IPS DF 4.7 (cell line): ENCODE measurements around the gene NEK9.
"Not testable (repeated sequence)": the region's sequence is repeated elsewhere in the genome, so short reads cannot be mapped to it uniquely, and the experiment has no call there.

Experiments used
- DNase-seq: peaks from one replicate; pipeline ENCODE4 v3.0.0-alpha.2; 2013; ENCODE audit warnings: low spot score; ENCODE audit errors: extremely low read depth

NEK9 gene

GRCh38 chr14:75107186-75107585 lies 19.7 kb downstream of the NEK9 start:
- no peak for DNase-seq

GRCh38 chr14:75101491-75101890 lies 25.4 kb downstream of the NEK9 start:
- DNase-seq = no peak

DNA sequence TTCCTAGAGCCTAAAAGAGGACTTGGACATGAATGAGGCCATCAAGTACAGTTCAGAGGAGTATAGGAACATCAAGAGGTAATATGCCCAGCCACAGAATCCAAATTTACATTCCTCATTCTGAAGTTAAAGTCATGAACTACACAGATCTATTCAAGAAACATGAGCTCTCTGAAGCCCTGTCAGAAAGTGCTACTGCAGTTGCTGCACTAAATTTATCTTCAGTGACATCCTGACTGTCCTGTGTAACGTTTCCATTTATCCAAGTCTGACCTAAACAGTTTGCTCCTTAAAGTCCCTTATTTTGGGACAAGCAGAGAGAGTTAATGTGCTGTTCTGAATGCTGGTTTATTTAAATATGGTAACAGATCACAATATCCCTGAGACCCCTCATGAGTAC lies 28.2 kb downstream of the NEK9 start:
- DNase-seq = no peak

DNA sequence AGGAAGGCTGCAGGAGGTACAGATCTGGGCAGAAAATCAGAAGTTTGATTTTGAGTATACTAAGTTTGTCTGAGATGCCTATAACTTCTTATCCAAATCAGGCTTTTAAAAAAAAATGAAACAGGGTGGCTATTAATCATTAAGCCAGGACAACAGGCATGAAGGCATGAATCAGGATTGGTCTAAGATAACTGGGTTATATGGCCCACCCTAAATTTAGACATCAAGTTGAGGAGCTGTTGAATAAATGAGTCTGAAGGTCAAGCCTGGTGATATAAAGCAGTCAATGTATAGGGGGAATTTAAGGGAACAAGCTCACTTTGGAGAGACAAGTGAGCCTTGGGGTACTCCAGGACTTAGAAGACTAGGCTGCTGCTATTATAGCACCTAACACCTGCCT lies 28.6 kb downstream of the NEK9 start:
- no peak for DNase-seq

GRCh38 chr14:75096959-75097358 lies 29.9 kb downstream of the NEK9 start:
- DNase-seq = no peak

GRCh38 chr14:75095690-75096089 lies 31.2 kb downstream of the NEK9 start:
- no peak for DNase-seq

DNA sequence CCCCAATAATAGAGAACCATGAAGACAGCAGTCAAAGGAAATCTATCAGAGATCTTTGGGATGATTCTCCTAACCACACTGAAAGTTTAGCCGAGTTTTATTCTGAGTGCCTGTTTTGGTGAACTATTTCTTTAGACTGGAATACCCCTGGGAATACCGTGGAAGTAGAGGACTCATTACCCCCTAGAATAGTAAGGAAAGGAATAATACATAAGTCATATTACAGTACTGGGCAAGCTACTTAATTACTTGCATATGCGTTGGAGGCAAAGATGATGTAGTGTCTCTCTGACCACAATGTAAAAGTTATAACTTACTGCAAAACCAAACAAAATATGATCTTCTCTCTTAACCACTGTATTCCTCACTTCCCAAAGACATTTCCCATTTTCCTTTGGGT lies 32.0 kb downstream of the NEK9 start:
- no peak for DNase-seq

- DNase-seq = no peak
Observed at GRCh38 chr14:75092698-75093097, 34.1 kb downstream of the NEK9 start.

DNA sequence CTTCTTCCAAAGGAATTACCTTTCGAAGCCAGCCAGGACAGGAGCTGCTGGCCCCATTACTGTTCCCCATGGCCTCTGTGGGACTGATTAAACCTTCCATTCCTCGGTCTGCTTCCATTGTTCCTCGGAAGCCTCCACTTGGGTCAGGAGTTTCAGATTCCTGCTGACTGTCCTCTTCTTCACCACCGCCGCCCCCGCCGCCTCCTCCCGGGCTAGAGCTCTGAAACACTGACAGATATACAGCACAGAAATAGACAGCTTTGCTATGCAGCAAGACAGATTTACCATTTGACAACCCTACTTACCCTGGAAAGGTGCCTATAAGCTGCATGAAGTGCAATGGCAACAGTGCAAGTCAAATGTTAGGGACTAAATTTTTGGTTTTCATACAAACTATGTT lies 35.6 kb downstream of the NEK9 start:
- no peak for DNase-seq

DNA sequence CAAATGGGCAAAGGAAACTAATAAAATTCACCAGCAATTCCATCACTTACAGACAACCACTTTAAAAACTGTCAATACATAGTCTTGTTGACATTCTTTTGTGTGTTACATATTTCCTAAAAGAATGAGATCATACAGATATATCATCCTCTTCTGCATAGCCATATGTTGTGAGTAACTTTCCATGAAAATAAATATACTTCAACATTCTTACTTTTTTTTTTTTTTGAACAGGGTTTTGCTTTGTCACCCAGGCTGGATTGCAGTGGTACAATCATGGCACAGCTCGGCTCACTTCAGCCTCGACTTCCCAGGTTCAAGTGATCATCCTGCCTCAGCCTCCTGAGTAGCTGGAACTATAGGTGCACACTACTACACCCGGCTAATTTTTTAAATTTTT lies 36.5 kb downstream of the NEK9 start:
- DNase-seq = no peak

GRCh38 chr14:75088566-75089373 lies 38.1 kb downstream of the NEK9 start:
- no peak for DNase-seq

DNA sequence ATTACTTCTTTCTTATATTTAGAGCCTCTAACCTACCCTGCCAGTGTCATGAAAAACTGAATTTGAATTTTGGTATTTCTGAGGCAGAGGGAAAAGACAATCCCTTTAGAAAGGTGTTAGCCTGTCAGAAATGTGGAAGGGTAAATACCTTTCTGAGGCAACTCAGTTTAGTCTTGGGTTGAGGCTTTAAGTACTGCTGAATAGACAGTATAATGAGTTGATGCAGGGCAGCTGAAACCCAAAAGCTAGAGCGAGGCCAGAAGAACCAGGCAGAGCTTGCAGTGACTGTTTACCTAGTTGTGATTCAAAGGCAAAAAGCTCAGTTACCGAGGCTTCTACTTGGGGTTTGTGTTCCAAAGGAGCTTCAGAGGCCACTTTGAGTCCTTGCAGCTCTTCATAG lies 38.7 kb downstream of the NEK9 start:
- no peak for DNase-seq

- DNase-seq = no peak
Observed at GRCh38 chr14:75084513-75084912, 42.3 kb downstream of the NEK9 start.

DNA sequence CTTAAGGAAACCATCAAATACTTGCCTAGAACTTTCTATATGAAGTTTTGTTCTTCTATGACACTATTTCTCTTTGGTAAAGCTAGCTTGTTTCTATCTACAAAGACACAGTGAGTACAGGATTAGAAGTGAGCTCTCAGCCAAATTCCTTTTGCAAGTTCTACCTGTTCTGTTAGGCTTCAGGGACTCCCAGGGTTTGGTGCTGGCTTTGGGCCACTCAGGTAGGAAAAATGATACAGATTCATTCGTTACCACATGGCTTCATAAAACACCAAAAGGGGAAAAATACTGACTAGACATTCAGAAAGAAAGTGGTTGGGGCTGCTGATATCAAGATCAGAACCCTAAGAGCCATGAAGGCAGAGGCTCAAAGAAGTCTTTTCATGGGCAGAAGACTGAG lies 43.6 kb downstream of the NEK9 start:
- DNase-seq = no peak

DNA sequence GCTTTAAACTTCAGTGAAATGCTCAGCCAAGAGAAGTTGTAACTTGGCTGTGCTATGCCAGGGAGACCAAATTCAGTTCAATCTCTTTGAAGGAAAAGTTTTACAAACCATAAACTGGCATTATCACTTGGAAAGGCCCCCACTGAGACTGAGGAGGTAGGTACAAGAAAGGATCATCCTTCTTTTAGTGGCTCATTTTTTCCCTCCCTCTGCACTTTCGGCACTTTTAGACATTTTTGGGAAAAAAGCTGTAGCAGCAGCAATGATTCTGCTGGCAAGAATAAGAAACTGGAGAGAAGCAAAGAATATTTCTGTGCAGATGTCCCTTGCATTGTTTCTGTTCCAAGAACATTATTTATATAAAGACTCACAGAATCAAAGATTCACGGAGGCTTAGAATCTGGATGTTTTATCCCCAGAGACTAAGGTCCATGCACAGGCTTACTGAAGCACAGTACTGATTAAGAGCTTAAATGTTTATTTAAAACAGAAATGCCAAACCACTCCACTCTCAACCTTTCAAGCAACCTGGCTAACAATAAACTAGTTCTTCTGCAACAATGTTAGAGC lies 45.1 kb downstream of the NEK9 start:
- no peak for DNase-seq

DNA sequence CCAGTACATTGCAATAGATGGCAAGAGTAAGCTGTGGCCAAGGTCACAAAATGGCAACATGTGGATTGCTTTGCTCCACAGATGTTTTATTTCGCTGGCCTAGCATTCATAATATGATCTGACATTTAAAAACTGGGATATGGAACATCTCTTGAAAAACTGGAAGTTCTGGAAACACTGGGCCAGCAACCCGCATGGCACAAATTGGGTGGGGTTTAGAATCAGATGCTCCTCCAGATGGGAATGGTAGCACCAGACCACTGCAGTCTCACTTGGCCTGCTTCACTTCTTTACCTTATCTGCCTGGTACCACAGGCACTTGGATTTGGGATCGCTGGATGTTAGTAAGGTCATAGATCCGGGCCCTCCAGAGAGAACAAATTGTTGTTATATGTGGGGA lies 47.3 kb downstream of the NEK9 start:
- DNase-seq = no peak

DNA sequence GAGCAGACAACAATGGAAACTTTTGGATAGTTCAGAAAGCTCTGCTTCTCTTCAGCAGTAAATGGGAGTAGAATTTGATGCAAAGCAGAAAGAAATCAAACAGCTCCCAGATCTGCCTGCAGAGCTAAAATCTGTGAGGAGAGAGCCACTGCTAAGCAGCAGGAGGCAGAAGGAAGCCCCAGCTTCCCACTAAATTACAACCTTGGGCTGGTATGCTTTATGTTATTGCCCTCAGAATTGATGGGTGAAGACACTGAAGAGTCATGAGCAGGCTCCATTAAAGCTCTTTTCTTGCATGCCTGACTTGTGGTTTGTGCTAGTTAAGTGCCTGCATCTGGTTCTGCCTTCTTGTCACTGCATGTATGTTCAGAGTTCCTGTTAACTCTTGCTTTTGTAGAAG lies 49.1 kb downstream of the NEK9 start:
- DNase-seq = no peak

- no peak for DNase-seq
Observed at GRCh38 chr14:75070383-75070782, 56.5 kb downstream of the NEK9 start.

- no peak for DNase-seq
Observed at GRCh38 chr14:75069811-75070145, 57.1 kb downstream of the NEK9 start.

GRCh38 chr14:75069121-75069810 lies 57.6 kb downstream of the NEK9 start, which contains the start of gene ZC2HC1C:
TSS of gene ZC2HC1C (plus strand) at chr14:75069641. CDS start at chr14:75070574, 933 bp downstream.
- DNase-seq = no peak

DNA sequence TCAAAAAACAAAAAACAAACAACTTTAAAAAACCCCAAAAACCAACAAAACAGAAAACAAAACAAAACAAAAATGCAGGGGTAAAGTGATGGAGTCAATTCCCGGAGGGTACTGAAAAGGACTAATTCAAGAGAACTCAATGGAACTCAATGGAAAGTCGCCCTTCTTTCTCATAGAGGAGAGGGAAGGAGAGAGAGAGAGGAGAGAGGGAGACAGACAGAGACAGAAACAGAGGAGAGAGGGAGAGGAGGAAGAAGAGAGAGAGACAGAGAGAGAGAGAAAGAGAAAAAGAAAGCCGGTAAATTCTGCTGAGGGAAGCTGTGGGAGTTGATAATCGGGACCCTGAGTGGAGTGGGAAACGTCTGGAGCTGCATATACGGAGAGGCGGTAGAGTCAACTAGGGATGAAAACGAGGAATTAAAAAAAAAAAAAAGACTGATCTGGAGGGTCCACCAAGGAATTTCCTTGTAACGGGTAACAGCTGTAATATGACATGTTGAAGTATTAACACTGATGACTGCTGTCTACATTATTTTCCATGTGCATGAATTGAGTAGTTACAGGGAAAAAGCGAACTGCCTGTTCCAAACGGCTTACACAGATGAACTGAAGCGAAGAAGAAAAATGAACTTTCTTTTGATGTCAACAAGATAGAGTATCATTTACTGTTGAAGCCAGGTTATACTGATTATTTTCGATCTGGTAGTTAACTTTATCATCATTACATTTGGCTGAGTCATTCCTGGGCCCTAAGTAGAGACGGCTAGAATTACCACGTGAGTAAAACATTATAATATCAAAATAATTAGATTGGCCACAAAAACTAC lies 58.3 kb downstream of the NEK9 start:
- DNase-seq = no peak

DNA sequence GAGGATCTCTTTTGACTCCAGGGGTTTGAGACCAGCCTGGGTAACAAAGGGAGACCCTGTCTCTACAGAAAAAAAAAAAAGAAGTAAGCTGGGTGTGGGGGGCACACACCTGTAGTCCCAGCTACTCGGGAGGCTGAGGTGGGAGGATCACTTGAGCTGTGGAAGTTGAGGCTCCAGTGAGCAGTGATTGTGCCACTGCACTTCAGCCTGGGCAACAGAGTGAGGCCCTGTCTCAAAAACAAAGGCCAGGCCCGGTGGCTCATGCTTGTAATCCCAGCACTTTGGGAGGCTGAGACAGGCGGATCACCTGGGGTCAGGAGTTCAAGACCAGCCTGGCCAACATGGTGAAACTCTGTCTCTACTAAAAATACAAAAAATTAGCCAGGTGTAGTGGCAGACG lies 59.1 kb downstream of the NEK9 start:
- DNase-seq = not testable (repeated sequence)
